ENCODE results near the gene DLGAP5.

GRCh38 chr14:55190906-55191202 lies 531 bp downstream of the DLGAP5 start:
- no peak for TF ChIP-seq EZH2 (IDR thresholded peaks at IDR 0.05; ENCODE audit: insufficient read depth, poor library complexity, severe bottlenecking)
- TF ChIP-seq EZH2phosphoT487 (IDR thresholded peaks at IDR 0.05; ENCODE audit: insufficient read depth, low read depth): no peak
